Effector memory CD4-positive, alpha-beta T cell (primary cell): ENCODE data around the gene FARS2.

ENCODE experiments used
- DNase-seq, 3 donors: peaks; one replicate each; pipeline ENCODE4 v3.0.0-alpha.2; 2020
- H3K27ac ChIP-seq: 2 replicates; pipeline ENCODE4 v1.7.0; 2013; ENCODE audit warnings: mild to moderate bottlenecking, low read length, moderate library complexity; ENCODE audit not compliant: insufficient read depth, poor library complexity, severe bottlenecking
- H3K27me3 ChIP-seq: replicated peaks from 2 replicates; pipeline ENCODE4 v1.7.0; 2013; ENCODE audit warnings: mild to moderate bottlenecking, low read length; ENCODE audit not compliant: insufficient read depth, control insufficient read depth, poor library complexity, severe bottlenecking
- H3K36me3 ChIP-seq: 2 replicates; pipeline ENCODE4 v1.7.0; 2013; ENCODE audit warnings: mild to moderate bottlenecking, low read length, moderate library complexity; ENCODE audit not compliant: control insufficient read depth, insufficient read depth
- H3K4me1 ChIP-seq: 2 replicates; pipeline ENCODE4 v1.7.0; 2013; ENCODE audit warnings: low read length, mild to moderate bottlenecking; ENCODE audit not compliant: control insufficient read depth, insufficient read depth, poor library complexity, severe bottlenecking
- H3K4me3 ChIP-seq: 2 replicates; pipeline ENCODE4 v1.7.0; 2013; ENCODE audit warnings: low read length, low read depth, mild to moderate bottlenecking; ENCODE audit not compliant: insufficient read depth, poor library complexity, severe bottlenecking
- H3K9me3 ChIP-seq: 2 replicates; pipeline ENCODE4 v1.7.0; 2013; ENCODE audit warnings: mild to moderate bottlenecking, low read length, moderate library complexity; ENCODE audit not compliant: control insufficient read depth

Gene FARS2

GRCh38 chr6:5450073-5450472, 188.8 kb downstream of the FARS2 start:
- Histone ChIP-seq H3K36me3 (no peaks in the 10 kb centered on the region), H3K4me1 (no peaks in the 10 kb centered on the region), H3K4me3 (no peak overlapping the region)

GRCh38 chr6:5453546-5453945, 192.2 kb downstream of the FARS2 start:
- Histone ChIP-seq H3K36me3 (no peaks in the 10 kb centered on the region), H3K4me3 (no peak overlapping the region), H3K27me3 (no peaks in the 10 kb centered on the region), H3K27ac (no peak overlapping the region), H3K4me1 (no peaks in the 10 kb centered on the region), H3K9me3 (no peaks in the 10 kb centered on the region)
- no peak for DNase-seq

More at GRCh38 chr6:5450073-5450472, 188.8 kb downstream of the FARS2 start:
- no peaks in the 10 kb centered on the region for H3K27me3 ChIP-seq
- DNase-seq = no peak
- no peaks in the 10 kb centered on the region for H3K9me3 ChIP-seq
- H3K27ac ChIP-seq = no peak overlapping the region

DNA sequence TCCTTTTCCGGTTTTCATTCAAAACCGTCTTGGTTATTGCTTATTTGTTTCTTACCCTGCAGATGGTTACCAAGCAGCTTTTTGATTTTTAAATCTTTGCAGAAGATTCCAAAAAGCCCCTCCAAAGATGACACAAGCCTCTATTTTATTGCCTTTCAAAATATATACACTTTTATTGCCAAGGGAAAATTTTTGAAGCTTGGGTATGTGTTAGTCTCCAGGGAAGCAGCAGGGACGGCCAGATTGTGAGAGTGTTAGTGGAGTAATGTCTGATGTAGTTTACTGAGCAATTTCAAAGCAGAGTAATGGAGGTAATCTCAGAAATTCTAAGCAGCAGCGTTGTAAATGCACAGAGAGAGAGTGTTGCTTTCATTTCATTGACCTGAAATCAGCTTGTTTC, 193.8 kb downstream of the FARS2 start:
- H3K9me3 ChIP-seq = no peaks in the 10 kb centered on the region
- no peaks in the 10 kb centered on the region for H3K27me3 ChIP-seq
- H3K36me3 ChIP-seq = no peaks in the 10 kb centered on the region
- H3K27ac ChIP-seq = no peak overlapping the region
- H3K4me3 ChIP-seq = no peak overlapping the region
- H3K4me1 ChIP-seq = no peaks in the 10 kb centered on the region
- no peak for DNase-seq

GRCh38 chr6:5457041-5457440, 195.7 kb downstream of the FARS2 start:
- no peaks in the 10 kb centered on the region for H3K36me3 ChIP-seq
- no peaks in the 10 kb centered on the region for H3K4me1 ChIP-seq
- no peak for DNase-seq
- H3K27me3 ChIP-seq = no peaks in the 10 kb centered on the region
- H3K27ac ChIP-seq = no peak overlapping the region
- H3K9me3 ChIP-seq = no peaks in the 10 kb centered on the region
- no peak overlapping the region for H3K4me3 ChIP-seq

- Histone ChIP-seq H3K4me3 (no peak overlapping the region), H3K27me3 (no peaks in the 10 kb centered on the region), H3K4me1 (no peaks in the 10 kb centered on the region), H3K36me3 (no peaks in the 10 kb centered on the region), H3K27ac (no peak overlapping the region), H3K9me3 (no peaks in the 10 kb centered on the region)
- DNase-seq = no peak
Observed at GRCh38 chr6:5457983-5458683, 196.8 kb downstream of the FARS2 start.

GRCh38 chr6:5459346-5459745, 198.0 kb downstream of the FARS2 start:
- Histone ChIP-seq H3K27me3 (no peaks in the 10 kb centered on the region), H3K4me1 (no peaks in the 10 kb centered on the region), H3K36me3 (no peaks in the 10 kb centered on the region), H3K27ac (no peak overlapping the region), H3K4me3 (no peak overlapping the region), H3K9me3 (no peaks in the 10 kb centered on the region)
- DNase-seq = no peak

- Histone ChIP-seq H3K9me3 (no peaks in the 10 kb centered on the region), H3K27me3 (no peaks in the 10 kb centered on the region), H3K4me3 (no peak overlapping the region), H3K27ac (no peak overlapping the region), H3K4me1 (no peaks in the 10 kb centered on the region), H3K36me3 (no peaks in the 10 kb centered on the region)
- no peak for DNase-seq
Observed at GRCh38 chr6:5461365-5461764, 200.1 kb downstream of the FARS2 start.

GRCh38 chr6:5462856-5463255, 201.5 kb downstream of the FARS2 start:
- no peak for DNase-seq
- no peak overlapping the region for H3K27ac ChIP-seq
- H3K4me3 ChIP-seq = no peak overlapping the region
- no peaks in the 10 kb centered on the region for H3K4me1 ChIP-seq
- no peaks in the 10 kb centered on the region for H3K27me3 ChIP-seq
- no peaks in the 10 kb centered on the region for H3K36me3 ChIP-seq
- no peaks in the 10 kb centered on the region for H3K9me3 ChIP-seq

GRCh38 chr6:5463690-5464089, 202.4 kb downstream of the FARS2 start:
- no peaks in the 10 kb centered on the region for H3K36me3 ChIP-seq
- H3K4me1 ChIP-seq = no peaks in the 10 kb centered on the region
- no peak overlapping the region for H3K4me3 ChIP-seq
- no peaks in the 10 kb centered on the region for H3K27me3 ChIP-seq
- H3K9me3 ChIP-seq = no peaks in the 10 kb centered on the region
- no peak for DNase-seq
- no peak overlapping the region for H3K27ac ChIP-seq

DNA sequence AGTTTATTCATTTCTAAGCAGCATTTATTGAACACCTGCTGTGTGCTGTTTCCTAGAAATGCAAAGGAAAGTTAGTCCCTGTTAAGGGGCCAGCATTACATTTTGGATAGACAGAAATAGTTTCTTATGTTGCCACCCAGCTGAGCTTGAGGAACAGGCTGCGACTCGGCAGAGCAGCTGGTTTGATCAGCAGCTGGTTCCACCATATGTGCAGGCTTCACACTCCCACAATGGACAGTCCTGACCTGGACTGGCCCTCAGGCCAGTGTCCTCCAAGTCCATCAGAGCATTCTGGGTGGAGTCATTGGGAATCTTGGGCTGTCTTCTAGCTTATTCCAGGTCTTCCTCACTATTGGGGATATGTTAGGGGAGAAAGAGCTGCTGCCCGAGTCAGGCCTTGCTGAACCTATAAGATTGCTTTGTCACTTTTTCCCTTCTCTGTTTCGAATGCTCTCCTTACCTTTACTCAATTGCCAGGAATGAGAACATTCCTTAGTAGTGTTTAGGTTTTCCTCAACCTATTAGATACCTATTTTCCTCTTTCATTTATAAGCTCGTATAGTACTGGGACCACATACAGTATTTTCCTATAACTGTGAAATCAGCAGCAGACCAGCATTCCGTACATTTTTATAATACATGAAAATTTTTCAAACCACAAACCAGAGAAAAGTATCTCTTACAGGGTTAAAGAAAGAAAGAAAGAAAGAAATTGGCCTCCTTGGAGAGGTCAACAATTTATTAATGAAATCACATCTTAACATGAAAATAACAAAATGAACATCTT, 203.0 kb downstream of the FARS2 start:
- H3K9me3 ChIP-seq = no peaks in the 10 kb centered on the region
- H3K36me3 ChIP-seq = no peaks in the 10 kb centered on the region
- H3K27ac ChIP-seq = no peak overlapping the region
- no peaks in the 10 kb centered on the region for H3K4me1 ChIP-seq
- H3K4me3 ChIP-seq = no peak overlapping the region
- DNase-seq = no peak
- H3K27me3 ChIP-seq = no peaks in the 10 kb centered on the region
